ENCODE measurements around the gene KATNBL1. TPM values are rescaled to one million over a fixed set of nuclear protein-coding genes. Genes with fewer than 3 reads are reported as not detected.
"Not testable (repeated sequence)": the region's sequence is repeated elsewhere in the genome, so short reads cannot be mapped to it uniquely, and the experiment has no call there.

KATNBL1 gene
- total RNA-seq, 1 experiment from 2014 or later = 46.8 TPM

DNA sequence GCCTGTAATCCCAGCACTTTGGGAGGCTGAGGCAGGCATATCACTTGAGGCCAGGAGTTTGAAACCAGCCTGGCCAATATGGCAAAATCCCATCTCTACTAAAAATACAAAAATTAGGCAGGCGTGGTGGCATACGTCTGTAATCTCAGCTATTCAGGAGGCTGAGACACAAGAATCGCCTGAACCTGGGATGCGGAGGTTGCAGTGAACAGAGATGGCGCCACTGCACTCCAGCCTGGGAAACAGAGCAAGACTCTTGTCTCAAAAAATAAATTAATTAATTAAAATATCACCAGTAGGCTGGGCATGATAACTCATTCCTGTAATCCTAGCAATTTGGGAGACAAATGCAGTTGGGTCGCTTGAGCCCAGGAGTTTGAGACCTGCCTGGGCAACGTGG lies 16.6 kb downstream of the KATNBL1 start:
- H3K27me3 ChIP-seq (ENCODE audit: insufficient read depth, low read length); H2BK12ac ChIP-seq (ENCODE audit: insufficient read length, low read depth, low read length); H3K4me1 Mint-ChIP-seq; H3K4me3 Mint-ChIP-seq; H2BK120ac ChIP-seq (ENCODE audit: low read depth, low read length, poor library complexity, severe bottlenecking); H2AFZ ChIP-seq (ENCODE audit: low read length); H2AK5ac ChIP-seq (ENCODE audit: insufficient read length, low read length); H3K14ac ChIP-seq (ENCODE audit: insufficient read depth, low read length); H4K20me1 ChIP-seq (ENCODE audit: control insufficient read depth, insufficient read depth, insufficient read length); H3T11ph ChIP-seq (ENCODE audit: low read length); H3K18ac ChIP-seq (ENCODE audit: insufficient read length, low read depth, low read length); H3K9me3 ChIP-seq (ENCODE audit: control insufficient read depth, low read depth, low read length); H2BK15ac ChIP-seq (ENCODE audit: low read depth, low read length); H2BK5ac ChIP-seq (ENCODE audit: insufficient read length, low read length); H3K27ac ChIP-seq (ENCODE audit: insufficient read length, low read depth, low read length); H4K91ac ChIP-seq (ENCODE audit: insufficient read length, low read depth, low read length); H3K27ac Mint-ChIP-seq; H3K23me2 ChIP-seq (ENCODE audit: insufficient read length, low read depth, low read length, poor library complexity, severe bottlenecking); H4K5ac ChIP-seq (ENCODE audit: insufficient read length, low read depth, low read length); H3K27me3 Mint-ChIP-seq (ENCODE audit: low read depth); H3K4me1 ChIP-seq (ENCODE audit: insufficient read depth, low read length); H3K79me1 ChIP-seq (ENCODE audit: insufficient read depth, low read depth, low read length, poor library complexity, severe bottlenecking); H3K4ac ChIP-seq (ENCODE audit: low read depth, low read length); H3K23ac ChIP-seq (ENCODE audit: insufficient read length, low read depth, low read length); H3K4me2 ChIP-seq (ENCODE audit: insufficient read depth, insufficient read length, low read length); H3K9me3 Mint-ChIP-seq; H2BK20ac ChIP-seq (ENCODE audit: low read depth, low read length, poor library complexity, severe bottlenecking); H4K8ac ChIP-seq (replicated peaks; ENCODE audit: insufficient read length, low read depth, low read length); H3K79me2 ChIP-seq (ENCODE audit: insufficient read depth, low read length); H3K56ac ChIP-seq (ENCODE audit: insufficient read length, low read depth, low read length); H3K9ac ChIP-seq (ENCODE audit: extremely low read depth, insufficient read length, low read length): not testable (repeated sequence)
- TF ChIP-seq CTCF (conservative IDR thresholded peaks at IDR 0.05) = peak; percentile 55
- no CpG with 5 or more reads among the region's 7 CpGs for WGBS (ENCODE audit: extremely low coverage, insufficient read length, low lambda C conversion rate)
- H3K36me3 Mint-ChIP-seq (ENCODE audit: insufficient read depth in 1 of 3, low read depth in 3 of 3) = peaks cover 5 to 17% (median 13%) of the 10 kb centered on the region in 3 experiments
- DNase-seq = peak; percentile 36

Measured in H9 (cell line).